NT2/D1 (cell line): ENCODE results near the gene MAP1A.
"Not testable (repeated sequence)": the region's sequence is repeated elsewhere in the genome, so short reads cannot be mapped to it uniquely, and the experiment has no call there.

Source experiments
- SUZ12 ChIP-seq: IDR thresholded peaks from 2 replicates; pipeline ENCODE4 v1.6.1; 2011; ENCODE audit not compliant: insufficient read length, insufficient read depth; ENCODE audit errors: extremely low read depth
- YY1 ChIP-seq: IDR thresholded peaks from 2 replicates; pipeline ENCODE4 v1.6.1; 2011; ENCODE audit not compliant: insufficient read length, insufficient read depth
- ZNF274 ChIP-seq: IDR thresholded peaks from 2 replicates; pipeline ENCODE4 v1.6.1; 2011; ENCODE audit warnings: mild to moderate bottlenecking, low read depth, low read length

DNA sequence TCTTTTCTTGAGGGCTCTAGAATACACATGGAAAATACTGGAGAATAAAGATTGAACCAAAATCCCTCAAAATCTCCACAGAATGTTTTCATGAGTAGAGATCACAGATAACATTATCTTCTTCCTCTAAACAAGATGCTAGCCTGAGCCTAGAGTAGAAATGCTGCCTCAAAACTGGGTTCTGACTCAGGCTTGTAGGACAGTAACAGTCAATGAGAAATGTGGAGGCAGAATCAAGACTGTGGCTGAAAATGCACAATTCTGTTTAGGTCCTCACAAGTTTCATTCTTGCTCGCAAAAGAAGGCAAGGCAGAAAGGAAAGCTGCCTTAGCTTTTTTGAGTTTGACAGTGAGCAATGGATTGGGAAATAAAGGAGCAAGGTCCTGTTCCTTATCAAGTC, 57.2 kb downstream of the MAP1A start:
- not testable (repeated sequence) for TF ChIP-seq YY1, ZNF274, SUZ12
